NB4 (cell line): ENCODE measurements around the gene EXOSC7.
A peak's percentile ranks its signal among the peaks of the same experiment; 100 is the strongest.

Experiments used
- CTCF ChIP-seq: IDR thresholded peaks from one replicate; pipeline ENCODE4 v1.5.1; 2012; ENCODE audit warnings: low read depth, low read length
- MYC ChIP-seq: IDR thresholded peaks from 2 replicates; pipeline ENCODE4 v1.6.1; 2011; ENCODE audit warnings: low read depth, low read length
- POLR2A ChIP-seq: IDR thresholded peaks from 2 replicates; pipeline ENCODE4 v1.6.1; 2011; ENCODE audit warnings: mild to moderate bottlenecking; ENCODE audit not compliant: insufficient read length; ENCODE audit errors: extremely low read depth

GRCh38 chr3:45037720-45038455 lies 61.8 kb downstream of the EXOSC7 start:
- TF ChIP-seq POLR2A = no peak
- peak; percentile 90 for TF ChIP-seq CTCF
- TF ChIP-seq MYC = peak; percentile 96
